Right atrium auricular region (tissue), 2 donors: ENCODE results near the gene PSMC3IP. TPM values are rescaled to one million over a fixed set of nuclear protein-coding genes. Genes with fewer than 3 reads are reported as not detected.

Experiments
- total RNA-seq, 2 donors: library from RNA; depleted of rRNA; stranded (reverse); fragments of >200 nt; gene quantifications; one replicate each; pipeline ENCODE4 v1.1.0, GENCODE V29; 2016

The PSMC3IP gene
- total RNA-seq, 2 donors from 2014 or later: 1.2 to 1.6 TPM

Other genes starting within 250 kb of the PSMC3IP start
- gene STAT3, start 189.3 kb downstream of the PSMC3IP start, total RNA-seq: 100 to 1,000 TPM; 105 to 150 TPM
- 100 to 1,000 TPM; 202 to 348 TPM for gene CAVIN1, start 154.5 kb downstream of the PSMC3IP start, total RNA-seq
- 10 to 100 TPM; 38.9 to 67.5 TPM for gene ATP6V0A1, start 118.9 kb downstream of the PSMC3IP start, total RNA-seq
- 10 to 100 TPM; 19.6 to 22.1 TPM for gene NAGLU, start 41.5 kb downstream of the PSMC3IP start, total RNA-seq
- gene HSD17B1, start 24.8 kb downstream of the PSMC3IP start, total RNA-seq: under 1 TPM; 0.39 to 0.78 TPM
- 10 to 100 TPM; 18.1 to 19.0 TPM for gene COASY, start 15.6 kb downstream of the PSMC3IP start, total RNA-seq
- gene MLX, start 10.6 kb downstream of the PSMC3IP start, total RNA-seq: 10 to 100 TPM; 40.1 to 63.6 TPM
- 10 to 100 TPM; 30.4 to 31.1 TPM for gene RETREG3, start 31.6 kb upstream of the PSMC3IP start, total RNA-seq
- 10 to 100 TPM; 28.8 to 55.9 TPM for gene TUBG1, start 32.0 kb upstream of the PSMC3IP start, total RNA-seq
- gene TUBG2, start 81.6 kb upstream of the PSMC3IP start, total RNA-seq: 10 to 100 TPM; 18.2 to 25.7 TPM
- 10 to 100 TPM; 14.5 to 26.5 TPM for gene PLEKHH3, start 99.3 kb upstream of the PSMC3IP start, total RNA-seq
- gene CCR10, start 104.1 kb upstream of the PSMC3IP start, total RNA-seq: 1 to 10 TPM; 1.3 to 4.4 TPM
- gene CNTNAP1, start 104.8 kb upstream of the PSMC3IP start, total RNA-seq: 1 to 10 TPM in 1 of 2 donors, under 1 TPM in 1; 0.96 to 2.0 TPM
- 10 to 100 TPM; 30.5 to 32.5 TPM for gene EZH1, start 167.3 kb upstream of the PSMC3IP start, total RNA-seq
- gene RAMP2, start 183.5 kb upstream of the PSMC3IP start, total RNA-seq: 10 to 100 TPM; 28.9 to 35.2 TPM
- gene VPS25, start 195.7 kb upstream of the PSMC3IP start, total RNA-seq: 10 to 100 TPM; 37.9 to 39.8 TPM
- gene WNK4, start 202.9 kb upstream of the PSMC3IP start, total RNA-seq: under 1 TPM in 1 of 2 donors, not detected in 1; 0.08 TPM
- gene COA3, start 221.0 kb upstream of the PSMC3IP start, total RNA-seq: 10 to 100 TPM; 71.6 to 77.4 TPM
- gene CNTD1, start 221.1 kb upstream of the PSMC3IP start, total RNA-seq: under 1 TPM in 1 of 2 donors, not detected in 1; 0.16 TPM
- gene BECN1, start 246.6 kb upstream of the PSMC3IP start, total RNA-seq: 100 to 1,000 TPM in 1 of 2 donors, 10 to 100 TPM in 1; 67.9 to 105 TPM